ENCODE data around the gene PIGR.

Gene PIGR

DNA sequence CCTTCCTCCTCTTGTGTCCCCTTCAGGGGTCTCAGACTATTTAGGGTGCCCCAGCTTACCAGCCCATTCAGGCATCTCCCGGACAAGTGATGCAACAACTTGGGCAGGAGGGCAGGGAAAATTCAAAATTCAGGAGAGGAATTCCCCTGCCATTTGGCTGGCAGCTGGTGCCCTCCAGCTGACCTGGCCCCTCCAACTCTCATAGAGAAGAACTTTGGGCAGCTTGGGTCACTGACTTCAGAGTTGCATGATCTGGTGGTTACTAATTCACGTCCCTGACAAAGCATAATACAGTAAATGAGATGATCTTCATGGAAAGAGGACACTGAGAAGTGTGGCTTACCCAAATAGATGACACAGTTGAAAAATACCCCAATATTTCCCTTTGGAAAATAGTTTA is 24.2 kb upstream of the PIGR start, which contains the start of gene FCAMR:
TSS of gene FCAMR (minus strand) at position 15 of the 400 bp plus-strand sequence. CDS start 335 bp downstream, outside the sequence.
- no peak for TF ChIP-seq JUND (IDR thresholded peaks at IDR 0.05; ENCODE audit: low read depth)
- DNase-seq (ENCODE audit: low read depth in 1 of 2, low spot score in 1 of 2): no peak
- in situ Hi-C loops (cut with HindIII; ENCODE audit: low pct_unique_long_range_greater_than_20kb, low sequenced_read_pairs): no loop called here

DNA sequence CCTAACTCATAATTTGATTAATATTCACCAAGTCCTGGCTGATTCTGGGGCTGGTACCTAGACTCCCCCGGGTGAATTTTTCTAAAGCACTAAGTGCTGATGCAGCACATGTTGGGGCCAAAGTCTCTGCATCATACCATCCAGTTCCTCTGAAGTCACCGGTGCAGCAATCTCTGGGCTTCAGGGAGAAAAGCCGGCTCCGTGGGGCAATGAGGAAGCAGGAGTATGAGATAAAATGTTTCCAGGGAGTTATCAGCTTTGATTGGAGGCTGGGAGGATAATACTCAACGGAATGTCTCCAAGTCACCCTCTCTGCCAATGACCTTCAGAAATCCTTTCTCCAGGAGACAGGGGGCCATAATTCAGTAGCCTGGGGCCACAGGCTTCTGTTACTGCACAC is 22.8 kb upstream of the PIGR start:
- in situ Hi-C loops (cut with HindIII; ENCODE audit: low pct_unique_long_range_greater_than_20kb, low sequenced_read_pairs): no loop called here
- no peak for DNase-seq (ENCODE audit: low read depth in 1 of 2, low spot score in 1 of 2)
- no peak for TF ChIP-seq JUND (IDR thresholded peaks at IDR 0.05; ENCODE audit: low read depth)

DNA sequence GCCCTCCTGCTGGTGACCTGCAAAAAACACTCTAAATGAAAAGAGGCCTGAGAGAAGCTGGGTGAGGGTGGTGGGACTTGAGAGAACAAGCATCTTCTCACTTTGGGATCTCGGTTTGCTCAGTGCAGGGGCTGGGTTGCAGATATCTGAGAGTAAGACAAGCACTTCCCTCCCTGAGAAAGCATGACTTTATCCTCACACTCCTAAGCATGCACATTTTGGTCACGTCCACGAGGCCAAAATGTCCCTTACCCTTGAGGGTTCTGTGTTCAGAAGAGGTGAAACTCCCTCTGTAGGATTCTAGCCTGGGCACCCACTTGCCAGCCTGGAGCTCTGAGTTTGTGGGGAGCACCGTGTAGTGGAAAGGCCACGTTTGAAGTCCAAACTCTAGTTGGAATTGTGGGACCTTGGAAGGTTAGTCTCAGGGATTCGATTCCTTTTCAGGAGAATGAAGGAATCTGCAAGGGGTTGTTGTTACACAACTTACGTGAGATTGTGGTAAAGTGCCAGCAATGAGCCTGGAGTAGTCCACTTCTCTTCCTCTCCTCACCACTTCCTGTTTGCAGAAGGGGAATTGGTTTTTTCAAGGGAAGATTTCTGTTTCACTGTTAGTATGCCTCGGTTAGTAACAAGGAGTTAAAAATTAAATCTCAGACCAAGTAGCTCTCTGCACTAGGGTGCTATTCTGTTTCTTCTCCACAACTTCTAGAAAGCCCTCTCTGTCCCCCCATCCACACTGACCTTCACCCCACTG is 21.0 kb upstream of the PIGR start:
- TF ChIP-seq JUND (IDR thresholded peaks at IDR 0.05; ENCODE audit: low read depth): no peak
- in situ Hi-C loops (cut with HindIII; ENCODE audit: low pct_unique_long_range_greater_than_20kb, low sequenced_read_pairs): no loop called here
- no peak for DNase-seq (ENCODE audit: low read depth in 1 of 2, low spot score in 1 of 2)

DNA sequence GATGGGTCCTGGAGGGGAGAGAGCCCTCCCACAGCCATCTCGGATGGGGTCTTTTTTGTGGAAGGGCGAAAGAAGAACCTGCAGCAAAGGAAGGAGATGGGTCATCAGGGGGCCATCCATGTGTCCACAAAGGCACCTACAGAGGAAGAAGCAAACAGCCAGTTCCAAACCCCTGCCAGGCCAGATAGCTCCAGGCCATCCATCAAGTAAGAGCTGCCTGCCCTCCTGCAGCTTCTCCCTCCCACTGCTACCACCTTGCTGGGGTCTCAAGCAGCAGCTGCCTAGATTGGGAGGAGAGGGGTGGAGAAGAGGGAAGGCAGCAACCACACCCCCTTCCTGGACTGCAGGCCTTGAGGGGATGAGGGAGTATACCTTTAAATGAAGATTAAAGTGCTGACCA is 19.5 kb upstream of the PIGR start:
- in situ Hi-C loops (cut with HindIII; ENCODE audit: low pct_unique_long_range_greater_than_20kb, low sequenced_read_pairs): no loop called here
- no peak for DNase-seq (ENCODE audit: low read depth in 1 of 2, low spot score in 1 of 2)
- TF ChIP-seq JUND (IDR thresholded peaks at IDR 0.05; ENCODE audit: low read depth): no peak

DNA sequence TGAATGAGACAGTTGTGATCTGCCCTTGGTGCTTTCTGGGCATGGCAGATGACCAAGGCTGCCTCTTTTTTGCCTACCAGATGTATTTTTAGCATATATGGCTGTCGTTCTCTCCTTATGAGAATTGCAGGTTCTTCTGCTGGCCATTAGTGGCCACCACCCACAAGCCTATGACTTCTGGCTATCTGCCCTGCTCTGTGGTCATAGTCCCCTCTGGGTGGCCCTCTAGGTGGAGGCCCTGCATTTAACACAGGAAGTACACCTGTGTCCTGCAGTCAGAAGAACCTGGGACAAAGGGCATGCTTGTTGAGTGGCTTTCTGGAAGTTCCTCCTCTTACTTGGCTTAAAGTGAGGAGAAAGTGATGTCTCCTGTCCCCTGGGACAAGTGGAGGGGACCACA is 17.5 kb upstream of the PIGR start:
- DNase-seq (ENCODE audit: low read depth in 1 of 2, low spot score in 1 of 2): no peak
- no peak for TF ChIP-seq JUND (IDR thresholded peaks at IDR 0.05; ENCODE audit: low read depth)
- in situ Hi-C loops (cut with HindIII; ENCODE audit: low pct_unique_long_range_greater_than_20kb, low sequenced_read_pairs): no loop called here

DNA sequence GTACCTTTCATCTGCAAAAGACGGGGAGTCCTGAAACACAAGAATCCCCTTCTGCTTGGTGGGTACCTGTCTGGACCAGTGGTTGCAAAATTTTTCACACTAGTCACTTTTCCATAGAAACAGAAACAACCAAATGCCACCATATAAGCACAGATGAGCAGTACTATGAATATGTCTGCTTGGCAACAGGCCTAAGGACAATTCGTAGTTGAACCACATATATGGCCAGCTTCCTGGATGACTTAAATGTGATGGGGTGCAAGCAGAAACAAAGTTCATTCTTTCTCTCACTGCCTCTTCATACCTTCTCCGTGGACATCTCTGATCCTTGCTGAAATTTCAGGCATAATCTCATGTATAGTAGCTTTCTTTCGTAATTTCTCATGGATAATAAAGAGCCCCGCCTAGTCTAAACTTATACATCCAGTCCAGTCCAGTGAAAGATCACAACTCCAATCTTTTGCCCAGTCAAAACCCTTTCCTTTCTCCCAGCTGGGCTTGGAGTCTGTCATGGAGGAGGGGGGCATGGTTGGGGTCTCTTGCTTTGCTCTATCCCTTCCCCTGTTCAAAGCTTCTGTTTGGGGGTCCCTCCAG is 16.9 kb upstream of the PIGR start:
- in situ Hi-C loops (cut with HindIII; ENCODE audit: low pct_unique_long_range_greater_than_20kb, low sequenced_read_pairs): no loop called here
- TF ChIP-seq JUND (IDR thresholded peaks at IDR 0.05; ENCODE audit: low read depth): no peak

DNA sequence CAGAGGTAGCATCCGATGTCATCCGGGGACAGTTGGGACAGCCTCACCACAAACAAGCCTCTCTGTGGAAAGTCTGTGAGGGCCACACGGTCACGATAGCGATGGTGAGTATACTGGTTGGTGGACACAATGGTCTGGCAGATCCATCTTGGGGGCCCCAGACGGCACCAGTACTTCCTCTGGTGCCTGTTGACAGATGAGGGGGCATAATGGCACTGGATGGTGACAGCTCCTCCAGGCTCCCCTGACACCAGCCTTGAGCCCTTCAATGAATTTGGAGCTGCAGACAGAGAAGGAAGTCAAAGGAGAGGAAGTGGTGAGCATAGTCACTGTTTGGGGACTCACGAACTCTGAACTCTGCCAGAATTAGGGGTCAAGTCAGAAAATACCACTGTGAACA is 16.0 kb upstream of the PIGR start:
- TF ChIP-seq JUND (IDR thresholded peaks at IDR 0.05; ENCODE audit: low read depth): no peak
- DNase-seq (ENCODE audit: low read depth in 1 of 2, low spot score in 1 of 2): no peak

More for the DNA sequence above, 16.9 kb upstream of the PIGR start:
- DNase-seq (ENCODE audit: low read depth in 1 of 2, low spot score in 1 of 2): no peak

DNA sequence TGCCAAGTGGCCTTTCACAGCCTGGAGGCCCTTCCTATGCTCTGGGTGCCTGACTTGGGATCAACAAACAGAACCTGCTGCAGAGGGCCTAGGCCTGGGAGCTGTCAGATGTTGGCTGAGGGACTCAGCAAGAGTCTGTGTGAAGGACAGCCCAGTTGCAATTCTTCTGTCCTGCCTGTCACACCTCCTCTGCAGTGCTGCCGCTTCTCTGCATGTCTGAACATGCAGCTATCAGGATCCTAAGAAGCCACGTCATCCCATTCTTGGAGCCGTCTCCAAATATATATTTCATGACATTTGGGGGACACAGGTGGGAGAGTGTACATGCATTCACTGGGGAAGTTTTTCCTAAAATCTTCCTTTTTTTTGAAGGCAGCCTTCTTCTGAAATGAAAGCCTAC is 15.4 kb upstream of the PIGR start:
- no peak for DNase-seq (ENCODE audit: low read depth in 1 of 2, low spot score in 1 of 2)
- TF ChIP-seq JUND (IDR thresholded peaks at IDR 0.05; ENCODE audit: low read depth): no peak
- in situ Hi-C loops (cut with HindIII; ENCODE audit: low pct_unique_long_range_greater_than_20kb, low sequenced_read_pairs): no loop called here

More for the DNA sequence above, 16.0 kb upstream of the PIGR start:
- in situ Hi-C loops (cut with HindIII; ENCODE audit: low pct_unique_long_range_greater_than_20kb, low sequenced_read_pairs): no loop called here

DNA sequence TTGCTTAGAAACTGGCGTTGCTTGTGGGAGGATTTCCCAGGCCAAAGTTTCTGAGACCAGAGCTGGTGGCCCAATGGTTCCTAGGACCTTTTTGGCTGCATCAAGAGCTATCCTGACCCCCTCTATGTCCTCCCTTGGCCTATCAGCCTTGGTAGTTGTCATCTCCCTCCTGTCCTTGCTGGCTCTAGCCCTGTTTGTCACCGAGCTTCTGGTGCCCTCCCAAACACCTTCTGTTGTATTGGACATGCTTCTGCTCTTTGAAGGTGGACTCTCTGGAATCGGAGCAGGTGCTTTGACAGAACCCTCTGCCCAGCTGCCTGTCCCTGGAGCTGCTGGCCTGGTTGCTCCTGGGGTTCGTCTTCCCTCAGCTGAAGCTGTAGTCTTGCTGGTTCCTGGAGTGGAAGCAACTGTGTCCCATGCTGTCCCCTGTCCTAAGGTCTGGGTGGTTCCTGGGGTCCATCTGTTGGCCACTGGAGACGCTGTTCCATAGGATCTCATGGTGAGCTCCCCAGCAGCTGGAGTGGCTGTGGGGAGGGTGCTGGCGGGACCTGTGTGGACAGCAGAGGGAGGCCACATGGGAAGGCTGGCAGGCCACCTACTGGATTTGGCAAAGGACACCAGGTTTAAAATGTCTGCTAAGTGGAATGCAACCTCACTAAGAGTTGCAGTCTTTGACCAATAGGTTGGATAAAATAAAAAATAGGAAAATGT is 14.6 kb upstream of the PIGR start:
- no peak for DNase-seq (ENCODE audit: low read depth in 1 of 2, low spot score in 1 of 2)
- no peak for TF ChIP-seq JUND (IDR thresholded peaks at IDR 0.05; ENCODE audit: low read depth)
- in situ Hi-C loops (cut with HindIII; ENCODE audit: low pct_unique_long_range_greater_than_20kb, low sequenced_read_pairs): no loop called here

DNA sequence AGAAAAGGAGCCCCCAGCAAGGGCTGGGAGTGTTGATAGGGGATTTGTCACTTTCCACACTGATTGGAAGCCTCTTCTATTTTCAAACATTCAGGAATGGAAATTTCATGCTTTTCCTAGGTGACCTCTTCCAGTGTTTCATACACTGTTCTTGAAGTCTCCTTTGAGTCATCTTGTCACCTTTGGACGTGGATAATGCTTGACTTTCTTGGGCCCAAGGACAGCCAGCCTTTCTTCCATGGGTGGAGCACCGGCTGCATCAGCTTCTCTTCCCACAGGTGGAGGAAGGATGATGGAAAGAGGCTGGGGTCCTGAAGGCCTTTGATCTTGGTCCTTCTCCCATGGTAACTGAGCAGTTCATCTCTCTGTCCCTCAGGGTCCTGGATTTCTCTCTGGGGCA is 11.9 kb upstream of the PIGR start:
- in situ Hi-C loops (cut with HindIII; ENCODE audit: low pct_unique_long_range_greater_than_20kb, low sequenced_read_pairs): no loop called here
- no peak for TF ChIP-seq JUND (IDR thresholded peaks at IDR 0.05; ENCODE audit: low read depth)
- DNase-seq (ENCODE audit: low read depth in 1 of 2, low spot score in 1 of 2): no peak

DNA sequence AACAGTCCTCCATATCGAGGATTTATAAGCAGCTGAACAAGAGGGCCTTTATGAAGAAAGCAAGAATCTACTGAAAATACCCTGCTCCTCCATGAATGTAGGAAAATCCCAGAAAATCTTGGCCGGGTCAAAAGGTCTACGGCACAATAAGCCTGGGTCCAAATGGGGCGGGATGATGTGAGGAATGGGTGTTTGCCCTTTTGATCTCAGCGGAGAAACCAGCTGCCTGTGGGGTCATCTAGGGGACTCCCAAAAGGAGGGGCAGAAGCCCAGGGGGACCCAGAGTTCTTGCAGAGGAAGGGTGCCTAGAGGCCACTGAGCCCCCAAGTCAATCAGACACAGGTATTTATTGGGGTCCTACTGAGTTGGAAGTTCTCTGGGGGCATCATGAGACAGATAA is 11.4 kb upstream of the PIGR start:
- no peak for DNase-seq (ENCODE audit: low read depth in 1 of 2, low spot score in 1 of 2)
- in situ Hi-C loops (cut with HindIII; ENCODE audit: low pct_unique_long_range_greater_than_20kb, low sequenced_read_pairs): no loop called here
- no peak for TF ChIP-seq JUND (IDR thresholded peaks at IDR 0.05; ENCODE audit: low read depth)

DNA sequence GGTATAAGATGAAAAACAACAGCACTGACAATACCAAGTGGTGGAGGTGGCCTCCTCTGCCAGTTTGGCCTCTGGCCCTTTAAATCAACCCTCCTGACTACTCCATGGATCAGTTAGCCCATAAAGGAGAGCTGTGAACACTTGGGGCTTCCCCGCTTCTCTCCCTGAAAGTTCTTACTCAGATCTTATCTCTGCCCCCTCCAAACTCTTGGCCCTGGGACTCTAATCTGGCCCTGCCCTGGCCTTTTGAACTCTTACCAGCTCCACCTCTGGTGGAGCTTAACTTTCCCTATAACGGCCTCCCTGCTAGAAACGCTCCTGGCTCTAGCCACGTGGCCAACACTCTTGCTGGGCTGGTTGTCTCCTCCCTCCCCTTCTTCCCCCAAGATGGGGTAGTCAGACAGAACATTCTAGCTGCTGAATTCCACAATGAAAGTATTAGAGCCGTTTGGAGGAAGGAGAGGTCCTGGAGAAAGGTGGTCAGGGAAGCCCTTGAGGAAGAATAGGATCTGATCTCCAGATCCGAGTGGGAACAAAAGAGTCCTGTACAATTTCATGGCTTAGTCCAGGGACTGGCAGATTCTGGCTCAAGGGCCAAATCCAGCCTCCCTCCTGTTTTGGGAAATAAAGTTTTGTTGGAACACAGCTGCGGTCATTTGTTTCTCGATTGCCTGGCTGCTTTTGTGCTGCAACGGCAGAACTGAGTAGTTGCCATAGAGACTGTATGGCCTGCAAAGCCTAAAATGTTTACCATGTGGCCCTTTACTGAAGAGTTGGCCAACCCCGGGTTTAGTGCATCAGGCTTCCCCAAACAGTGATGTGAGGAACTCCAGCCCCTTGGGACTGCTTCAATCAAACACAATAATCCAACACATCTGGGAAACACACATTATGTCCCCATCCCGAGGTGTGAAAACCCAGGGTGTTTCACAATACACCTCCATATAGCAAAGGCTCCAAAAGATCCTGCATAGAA is 9.5 kb upstream of the PIGR start:
- no peak for DNase-seq (ENCODE audit: low read depth in 1 of 2, low spot score in 1 of 2)
- in situ Hi-C loops (cut with HindIII; ENCODE audit: low pct_unique_long_range_greater_than_20kb, low sequenced_read_pairs): no loop called here
- TF ChIP-seq JUND (IDR thresholded peaks at IDR 0.05; ENCODE audit: low read depth): no peak

Measured in T47D (cell line).